DMS114 treated with DMSO at 0.1 percent for 48 hours (cell line): ENCODE data around the gene PPP1R2.
"Not testable (repeated sequence)": the region's sequence is repeated elsewhere in the genome, so short reads cannot be mapped to it uniquely, and the experiment has no call there.

ENCODE experiments used
- DNase-seq: peaks from one replicate; lab custom pipeline; 2025; ENCODE audit not compliant: unreplicated experiment; lab: John Stamatoyannopoulos, UW

Gene PPP1R2

DNA sequence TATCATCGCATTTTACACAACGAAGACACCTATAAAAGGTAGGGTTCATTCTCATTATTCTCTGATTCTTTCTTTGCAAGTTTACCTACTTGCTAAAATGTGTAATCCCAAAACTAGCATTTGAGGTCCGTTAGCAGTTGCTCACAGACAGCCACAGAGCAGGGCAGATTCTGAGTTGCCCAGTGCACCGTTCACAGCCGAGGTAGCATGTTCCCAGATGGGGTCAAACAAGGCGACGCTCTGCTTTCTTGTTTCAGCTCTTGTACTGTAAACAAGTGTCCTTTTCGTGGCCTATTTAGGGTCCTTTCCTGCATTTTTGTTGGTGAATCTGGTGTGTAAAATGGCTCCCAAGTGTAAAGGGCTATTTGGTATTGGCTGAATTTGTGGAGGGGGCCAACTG is 3.1 kb downstream of the PPP1R2 start:
- no peak for DNase-seq

DNA sequence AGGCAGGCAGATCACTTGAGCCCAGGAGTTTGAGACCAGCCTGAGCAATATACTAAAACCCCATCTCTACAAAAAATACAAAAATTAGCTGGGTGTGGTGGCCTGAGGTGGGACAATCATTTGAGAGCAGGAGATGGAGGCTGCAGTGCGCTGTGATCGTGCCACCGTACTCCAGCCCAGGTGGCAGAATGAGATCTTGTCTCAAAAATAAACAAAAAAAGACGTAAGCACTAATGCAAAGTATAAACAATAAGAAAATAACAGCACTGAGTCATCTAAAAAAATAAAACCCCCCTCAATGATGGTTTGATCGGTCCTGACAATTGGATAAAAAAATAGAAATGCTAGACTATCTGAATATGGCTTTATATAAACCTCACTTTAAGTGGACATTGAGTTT is 3.6 kb downstream of the PPP1R2 start:
- DNase-seq = no peak

DNA sequence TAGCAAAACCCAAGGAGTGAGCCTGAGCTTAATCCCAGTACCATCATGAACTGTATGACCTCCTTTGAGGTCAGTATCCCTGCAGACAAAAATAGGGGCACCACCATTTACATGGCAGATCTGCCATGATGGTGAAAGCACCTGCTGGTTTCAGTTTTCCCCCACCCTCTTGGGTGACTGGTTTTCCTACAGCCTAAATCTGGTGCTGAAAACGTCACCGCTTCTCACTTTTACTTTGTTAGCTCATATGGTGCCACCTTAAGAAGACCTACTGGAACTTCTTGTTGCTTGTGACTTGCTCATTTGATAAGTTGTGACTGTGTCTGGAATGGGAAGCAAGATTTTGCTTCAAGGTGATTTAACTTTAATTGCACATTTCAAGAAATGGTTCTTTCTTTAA is 5.1 kb downstream of the PPP1R2 start:
- no peak for DNase-seq

DNA sequence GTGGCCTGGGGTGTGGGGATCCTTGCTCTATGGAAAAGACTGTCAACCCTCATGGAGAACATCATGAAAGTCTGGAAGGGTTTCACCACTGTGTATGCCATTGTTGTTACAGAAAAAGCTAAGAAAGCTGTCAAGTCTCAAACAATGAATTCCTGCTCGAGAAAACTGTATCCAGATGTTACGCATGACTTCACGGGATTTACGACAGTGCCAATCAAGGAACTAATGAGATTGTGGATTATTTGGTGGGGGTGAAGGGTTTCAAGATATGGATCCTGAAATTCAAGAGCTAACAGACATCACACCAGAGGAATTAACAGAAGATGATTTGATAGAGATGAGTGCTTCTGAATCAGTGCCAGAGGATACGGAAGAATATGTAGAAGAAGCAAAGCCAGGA is 7.8 kb downstream of the PPP1R2 start:
- DNase-seq = no peak

GRCh38 chr3:195532834-195533233 is 10.3 kb downstream of the PPP1R2 start:
- no peak for DNase-seq

- DNase-seq = no peak
These were observed 10.8 kb downstream of the PPP1R2 start for GRCh38 chr3:195532345-195532744.

GRCh38 chr3:195531683-195532082 is 11.4 kb downstream of the PPP1R2 start:
- DNase-seq = no peak

DNA sequence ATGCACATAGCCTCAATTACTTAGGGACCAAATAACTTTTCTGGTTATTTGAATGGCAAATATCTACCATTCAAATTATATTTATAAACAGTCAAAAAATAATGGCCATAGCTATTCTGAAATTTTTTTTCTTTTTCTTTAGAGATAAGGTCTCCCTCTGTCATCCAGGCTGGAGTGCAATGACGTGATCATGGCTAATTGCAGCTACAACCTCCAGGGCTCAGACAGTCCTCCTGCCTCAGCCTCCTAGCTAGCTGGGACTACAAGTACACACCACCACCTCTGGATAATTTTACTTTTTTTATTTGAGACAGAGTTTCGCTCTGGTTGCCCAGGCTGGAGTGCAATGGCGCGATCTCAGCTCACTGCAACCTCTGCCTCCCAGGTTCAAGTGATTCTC is 16.6 kb downstream of the PPP1R2 start:
- no peak for DNase-seq

DNA sequence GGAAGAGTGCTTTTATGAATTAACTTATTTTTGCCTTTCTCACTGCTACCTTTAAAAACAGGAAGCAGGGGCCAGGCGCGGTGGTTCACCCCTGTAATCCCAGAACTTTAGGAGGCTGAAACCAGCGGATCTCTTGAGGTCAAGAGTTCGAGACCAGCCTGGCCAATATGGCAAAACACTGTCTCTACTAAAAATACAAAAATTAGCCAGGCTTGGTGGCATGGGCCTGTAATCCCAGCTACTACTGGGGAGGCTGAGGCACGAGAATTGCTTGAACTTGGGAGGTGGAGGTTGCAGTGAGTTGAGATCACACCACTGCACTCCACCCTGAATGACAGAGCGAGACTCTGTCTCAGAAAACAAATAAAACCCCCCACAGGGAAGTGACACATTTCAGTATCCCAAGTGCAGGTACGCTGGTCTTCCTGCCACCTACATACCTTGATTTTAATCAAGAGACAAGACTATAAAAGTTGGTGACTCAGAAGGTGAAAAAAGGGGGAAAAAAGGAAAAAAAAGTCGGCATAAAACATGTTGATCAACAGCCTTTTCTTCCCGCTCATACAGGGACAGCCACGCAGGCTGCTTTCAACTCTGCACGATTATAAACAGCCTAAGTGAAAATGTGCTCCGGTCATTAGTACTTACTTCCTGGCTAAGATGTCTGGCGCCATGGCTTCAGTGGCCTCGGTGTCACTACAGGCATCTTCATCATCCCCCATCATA is 18.8 kb downstream of the PPP1R2 start:
- no peak for DNase-seq

- no peak for DNase-seq
These were observed 20.7 kb downstream of the PPP1R2 start for GRCh38 chr3:195522254-195523023.

GRCh38 chr3:195517030-195517429 is 26.1 kb downstream of the PPP1R2 start:
- DNase-seq = no peak

GRCh38 chr3:195514610-195515235 is 28.4 kb downstream of the PPP1R2 start:
- DNase-seq = not testable (repeated sequence)

GRCh38 chr3:195512798-195513345 is 30.3 kb downstream of the PPP1R2 start:
- no peak for DNase-seq

GRCh38 chr3:195511136-195511535 is 32.0 kb downstream of the PPP1R2 start:
- DNase-seq = no peak

DNA sequence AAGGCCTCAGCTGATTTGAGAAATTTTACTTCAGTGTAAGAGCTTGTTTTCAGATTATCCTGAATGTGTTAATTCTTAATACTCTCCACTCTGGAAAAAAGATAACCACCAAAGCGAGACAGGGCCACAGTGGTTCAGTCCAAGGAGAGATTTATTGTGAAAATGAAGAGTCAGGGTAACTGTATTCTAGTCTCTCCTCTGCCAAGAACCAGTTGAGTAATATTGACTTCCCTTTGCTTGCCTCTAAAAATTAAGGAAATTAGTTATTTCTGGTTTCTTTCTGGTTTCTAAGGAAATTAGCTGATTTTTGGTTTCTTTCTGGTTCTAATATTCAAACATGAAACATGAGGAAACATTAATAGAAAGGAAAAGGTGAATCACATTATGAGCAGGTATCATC is 34.9 kb downstream of the PPP1R2 start:
- no peak for DNase-seq

DNA sequence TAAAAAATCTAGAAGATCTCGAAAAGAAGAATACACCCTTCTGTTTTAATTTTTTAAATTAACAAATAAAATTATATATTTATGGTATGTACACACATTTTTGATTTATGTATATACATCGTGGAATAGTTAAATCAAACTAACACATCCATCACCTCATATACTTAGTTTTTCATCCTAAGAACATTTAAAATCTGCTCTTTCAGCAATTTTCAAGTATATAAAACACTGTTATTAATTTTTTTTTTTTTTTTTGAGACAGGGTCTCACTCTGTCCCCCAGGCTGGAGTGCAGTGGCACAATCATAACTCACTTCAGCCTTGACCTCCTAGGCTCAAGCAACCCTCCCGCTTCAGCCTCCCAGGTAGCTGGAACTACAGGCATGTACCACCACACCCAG is 67.5 kb downstream of the PPP1R2 start:
- no peak for DNase-seq

- not testable (repeated sequence) for DNase-seq
These were observed 68.0 kb downstream of the PPP1R2 start for GRCh38 chr3:195475116-195475515.

DNA sequence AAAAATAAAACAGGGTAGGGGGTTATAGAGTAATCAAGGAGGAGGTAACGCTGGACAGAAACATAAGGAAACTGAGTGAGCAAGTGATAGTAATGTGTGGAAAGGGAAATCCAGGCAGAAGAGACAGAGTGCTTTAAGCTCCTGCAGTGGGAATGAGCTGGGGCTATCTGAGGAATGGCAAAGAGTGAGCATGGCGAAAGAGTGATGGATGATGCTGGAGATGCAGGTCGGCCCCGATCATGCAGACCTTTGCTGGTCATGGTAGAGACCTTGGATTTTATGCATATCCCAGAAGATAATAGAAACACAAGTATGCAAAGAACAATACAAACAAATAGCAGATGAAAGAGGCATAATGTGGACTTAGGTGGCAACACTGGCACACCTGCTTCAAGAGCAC is 74.3 kb downstream of the PPP1R2 start:
- no peak for DNase-seq

DNA sequence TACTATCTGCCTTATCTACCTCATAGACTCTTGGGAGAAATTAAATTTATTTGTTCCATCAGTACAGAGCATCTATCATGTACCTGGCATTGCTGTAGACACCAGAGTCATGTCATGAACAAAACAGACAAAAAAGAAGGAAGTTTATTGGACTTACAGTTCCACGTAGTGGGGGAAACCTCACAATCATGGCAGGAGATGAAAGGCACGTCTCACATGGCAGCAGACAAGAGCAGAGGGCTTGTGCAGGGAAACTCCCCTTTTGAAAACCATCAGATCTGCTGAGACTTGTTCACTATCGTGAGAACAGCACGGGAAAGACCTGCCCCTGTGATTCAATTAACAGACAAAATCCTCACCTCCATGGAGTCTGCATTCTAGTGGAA is 74.7 kb downstream of the PPP1R2 start:
- no peak for DNase-seq

DNA sequence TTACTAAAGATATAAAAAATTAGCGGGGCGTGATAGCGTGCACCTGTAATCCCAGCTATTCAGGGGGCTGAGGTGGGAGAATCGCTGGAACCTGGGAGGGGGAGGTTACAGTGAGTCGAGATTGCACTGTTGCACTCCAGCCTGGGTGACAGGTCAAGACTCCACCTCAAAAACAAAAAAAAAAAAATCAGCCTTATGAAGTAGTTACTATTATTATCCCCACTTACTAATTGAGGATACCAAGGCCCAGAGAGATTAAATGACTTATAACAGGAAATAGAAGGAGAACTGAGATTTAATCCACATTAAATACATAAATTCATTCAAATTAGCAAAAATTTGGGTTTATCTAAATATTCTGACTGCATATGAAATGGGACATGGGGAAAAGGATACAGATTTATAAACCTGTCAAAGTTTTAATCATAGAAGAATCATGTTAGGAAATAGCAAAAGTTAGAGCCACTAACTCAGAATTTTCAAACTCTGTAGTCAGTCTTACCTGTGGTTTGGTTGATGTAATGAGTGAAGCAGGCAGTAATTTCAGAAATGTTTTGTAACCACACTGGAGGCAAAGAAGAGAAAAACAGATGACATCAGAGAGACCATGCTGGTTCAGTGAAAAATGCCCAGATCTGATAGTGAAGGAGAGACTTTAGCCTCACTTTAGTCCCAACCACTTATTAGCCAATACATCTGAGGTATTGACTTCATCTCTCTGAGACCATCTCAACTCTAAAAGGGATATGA is 75.3 kb downstream of the PPP1R2 start:
- DNase-seq = no peak

DNA sequence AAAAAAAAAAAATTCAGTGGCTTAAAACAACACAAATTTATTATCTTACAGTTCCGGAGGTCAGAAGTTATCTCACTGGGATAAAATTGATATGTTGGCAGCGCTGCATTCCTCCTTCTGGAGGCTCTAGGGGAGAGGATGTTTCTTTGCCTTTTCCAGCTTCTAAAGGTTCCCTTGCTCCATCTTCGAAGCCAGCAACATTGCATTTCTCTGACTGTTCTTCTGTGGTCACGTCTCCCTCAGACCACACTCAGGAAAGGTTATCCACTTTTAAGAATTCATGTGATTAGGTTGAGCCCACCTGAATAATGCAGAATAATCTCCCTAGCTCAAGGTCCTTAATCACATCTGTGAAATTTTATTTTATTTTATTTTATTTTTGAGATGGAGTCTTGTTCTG is 76.9 kb downstream of the PPP1R2 start:
- no peak for DNase-seq
